NCI-H1436 treated with DMSO at 0.1 percent for 48 hours (cell line): ENCODE measurements around the gene LST1.

Experiments
- DNase-seq: peaks from one replicate; lab custom pipeline; 2025; lab: John Stamatoyannopoulos, UW

LST1 gene

GRCh38 chr6:31620586-31621319, 34.7 kb downstream of the LST1 start, which contains the start of gene PRRC2A:
Gene PRRC2A (plus strand): TSS chr6:31620715. CDS start chr6:31622790, 2,075 bp downstream.
- peak; percentile 43 for DNase-seq

- no peak for DNase-seq
Observed at GRCh38 chr6:31621320-31621939, 35.4 kb downstream of the LST1 start.

- no peak for DNase-seq
Observed at GRCh38 chr6:31621991-31622390, 35.9 kb downstream of the LST1 start.

GRCh38 chr6:31622684-31623091, 36.6 kb downstream of the LST1 start:
- DNase-seq = no peak

GRCh38 chr6:31624070-31624469, 38.0 kb downstream of the LST1 start:
- no peak for DNase-seq

GRCh38 chr6:31626952-31627351, 40.9 kb downstream of the LST1 start:
- DNase-seq = no peak

GRCh38 chr6:31627690-31628287, 41.7 kb downstream of the LST1 start:
- no peak for DNase-seq

- DNase-seq = no peak
Observed at GRCh38 chr6:31629014-31629413, 42.9 kb downstream of the LST1 start.

- no peak for DNase-seq
Observed at GRCh38 chr6:31630177-31630934, 44.3 kb downstream of the LST1 start.

GRCh38 chr6:31631209-31631608, 45.1 kb downstream of the LST1 start:
- no peak for DNase-seq

- no peak for DNase-seq
Observed at GRCh38 chr6:31631681-31632278, 45.7 kb downstream of the LST1 start.

GRCh38 chr6:31632279-31632946, 46.3 kb downstream of the LST1 start:
- DNase-seq = no peak

- DNase-seq = no peak
Observed at GRCh38 chr6:31633447-31633846, 47.4 kb downstream of the LST1 start.

GRCh38 chr6:31634131-31634530, 48.1 kb downstream of the LST1 start:
- DNase-seq = no peak

GRCh38 chr6:31634969-31635575, 49.0 kb downstream of the LST1 start:
- DNase-seq = no peak

- no peak for DNase-seq
Observed at GRCh38 chr6:31636698-31637596, 50.9 kb downstream of the LST1 start.
